MM.1S (cell line): ENCODE data around the gene CRYBA2.
A peak's percentile ranks its signal among the peaks of the same experiment; 100 is the strongest.

Experiments
- DNase-seq: peaks from one replicate; pipeline ENCODE4 v3.0.0-alpha.2; 2015
- H2AFZ ChIP-seq: fragments of 300-600 bp; sonication (generic); 2 replicates; pipeline ENCODE4 v1.6.0; 2016; ENCODE audit warnings: antibody characterized with exemption, low read length
- H3F3A ChIP-seq: fragments of 300-600 bp; sonication (generic); 2 replicates; pipeline ENCODE4 v1.6.1; 2016; ENCODE audit warnings: mild to moderate bottlenecking, antibody characterized with exemption, low read length, moderate library complexity, mixed read lengths; ENCODE audit not compliant: insufficient read depth
- H3K27ac ChIP-seq: fragments of 300-600 bp; sonication (generic); 2 replicates; pipeline ENCODE4 v1.5.1; 2016; ENCODE audit warnings: mild to moderate bottlenecking, low read length
- H3K27me3 ChIP-seq: fragments of 300-600 bp; sonication (generic); replicated peaks from 2 replicates; pipeline ENCODE4 v1.6.0; 2016; ENCODE audit warnings: low read length; ENCODE audit not compliant: insufficient read depth
- H3K36me3 ChIP-seq: fragments of 300-600 bp; sonication (generic); replicated peaks from 2 replicates; pipeline ENCODE4 v1.6.1; 2016; ENCODE audit warnings: mild to moderate bottlenecking, low read length, mixed read lengths; ENCODE audit not compliant: insufficient read depth
- H3K4me1 ChIP-seq: fragments of 300-600 bp; sonication (generic); 2 replicates; pipeline ENCODE4 v1.6.1; 2016; ENCODE audit warnings: low read length, mixed read lengths
- H3K4me2 ChIP-seq: fragments of 300-600 bp; sonication (generic); 2 replicates; pipeline ENCODE4 v1.6.0; 2016; ENCODE audit warnings: low read depth, low read length
- H3K4me3 ChIP-seq: fragments of 300-600 bp; sonication (generic); 2 replicates; pipeline ENCODE4 v1.5.1; 2016; ENCODE audit warnings: low read length, mixed read lengths
- H3K79me2 ChIP-seq: fragments of 300-600 bp; sonication (generic); 2 replicates; pipeline ENCODE4 v1.6.1; 2016; ENCODE audit warnings: mixed run types, low read length, mixed read lengths
- H3K9ac ChIP-seq: fragments of 300-600 bp; sonication (generic); 2 replicates; pipeline ENCODE4 v1.6.1; 2016; ENCODE audit warnings: low read length, mixed read lengths
- H3K9me2 ChIP-seq: fragments of 300-600 bp; sonication (generic); replicated peaks from 2 replicates; pipeline ENCODE4 v1.6.1; 2016; ENCODE audit warnings: mild to moderate bottlenecking, low read length, mixed read lengths; ENCODE audit not compliant: insufficient read depth
- H3K9me3 ChIP-seq: fragments of 300-600 bp; sonication (generic); replicated peaks from 2 replicates; pipeline ENCODE4 v1.6.1; 2016; ENCODE audit warnings: mild to moderate bottlenecking, low read length, mixed read lengths; ENCODE audit not compliant: insufficient read depth
- H4K20me1 ChIP-seq: fragments of 300-600 bp; sonication (generic); 2 replicates; pipeline ENCODE4 v1.6.1; 2016; ENCODE audit warnings: mild to moderate bottlenecking, low read length, moderate library complexity, mixed read lengths; ENCODE audit not compliant: insufficient read depth
- EZH2 ChIP-seq: fragments of 300-600 bp; sonication (generic); optimal IDR thresholded peaks from 2 replicates; pipeline ENCODE3; 2017; ENCODE audit warnings: low read depth, mild to moderate bottlenecking, antibody characterized with exemption, low read length, mixed read lengths
- EZH2phosphoT487 ChIP-seq: fragments of 300-600 bp; sonication (generic); IDR thresholded peaks from 2 replicates; pipeline ENCODE4 v1.6.1; 2018; ENCODE audit warnings: antibody characterized with exemption, low read length
- TF ChIP-seq, protein P1 (sequence below): fragments of 300-600 bp; sonication (generic); IDR thresholded peaks from 2 replicates; pipeline ENCODE4 v1.5.1; 2016; ENCODE audit warnings: antibody characterized with exemption, low read length, mixed read lengths

CRYBA2 gene

DNA sequence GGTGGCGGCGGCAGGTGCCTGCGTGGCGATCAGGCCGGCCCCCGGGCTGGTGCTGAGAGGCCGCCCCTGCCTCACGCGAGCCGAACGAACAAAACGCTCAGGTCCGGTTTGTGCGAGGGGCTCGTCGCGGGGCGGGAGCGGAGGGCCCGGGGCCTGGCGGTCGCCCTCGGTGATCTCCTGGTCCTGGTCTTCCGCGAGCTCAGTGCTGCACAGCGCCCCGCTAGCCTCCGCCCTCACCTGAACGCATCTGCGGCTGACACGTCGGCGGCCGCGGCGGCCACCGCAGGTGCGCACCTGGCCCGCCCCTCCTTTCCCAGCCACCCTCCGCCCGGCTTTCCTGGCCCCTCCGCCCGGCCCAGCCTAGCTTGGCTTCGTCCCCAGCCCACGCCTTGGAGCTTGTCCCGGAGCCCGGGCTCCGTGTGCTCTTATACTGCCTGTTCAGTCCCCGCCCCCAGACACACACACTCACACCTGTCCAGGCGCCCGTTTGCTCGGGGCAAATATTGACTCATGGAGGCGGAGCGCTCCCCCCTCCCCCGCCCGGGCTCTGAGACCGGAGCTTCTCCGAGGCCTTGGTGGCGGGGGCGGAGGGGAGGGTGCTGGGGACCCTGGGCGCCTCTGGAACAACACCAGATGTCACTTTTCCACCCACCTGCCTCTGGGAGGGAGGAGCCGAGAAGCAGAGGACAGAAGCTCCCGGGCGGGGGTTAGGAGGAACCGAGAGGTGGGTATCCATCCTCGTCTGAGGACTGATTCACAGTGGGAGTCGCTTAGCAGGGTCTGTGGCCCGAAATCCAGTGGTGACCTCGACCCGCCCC, 8.6 kb upstream of the CRYBA2 start:
- Histone ChIP-seq H2AFZ (peak overlapping the region; percentile 75), H4K20me1 (no peaks in the 10 kb centered on the region), H3K9me3 (no peaks in the 10 kb centered on the region), H3K4me2 (peak overlapping the region; percentile 100), H3K4me3 (peak overlapping the region; percentile 68), H3F3A (no peaks in the 10 kb centered on the region), H3K4me1 (peaks cover 8% of the 10 kb centered on the region), H3K27ac (no peak overlapping the region), H3K27me3 (peaks cover 94% of the 10 kb centered on the region), H3K9me2 (no peaks in the 10 kb centered on the region), H3K36me3 (no peaks in the 10 kb centered on the region), H3K9ac (no peak overlapping the region; the same call in 1 of the 2 replicates), H3K79me2 (no peaks in the 10 kb centered on the region)
- peak; percentile 52 for DNase-seq
- TF ChIP-seq, protein P1, sequence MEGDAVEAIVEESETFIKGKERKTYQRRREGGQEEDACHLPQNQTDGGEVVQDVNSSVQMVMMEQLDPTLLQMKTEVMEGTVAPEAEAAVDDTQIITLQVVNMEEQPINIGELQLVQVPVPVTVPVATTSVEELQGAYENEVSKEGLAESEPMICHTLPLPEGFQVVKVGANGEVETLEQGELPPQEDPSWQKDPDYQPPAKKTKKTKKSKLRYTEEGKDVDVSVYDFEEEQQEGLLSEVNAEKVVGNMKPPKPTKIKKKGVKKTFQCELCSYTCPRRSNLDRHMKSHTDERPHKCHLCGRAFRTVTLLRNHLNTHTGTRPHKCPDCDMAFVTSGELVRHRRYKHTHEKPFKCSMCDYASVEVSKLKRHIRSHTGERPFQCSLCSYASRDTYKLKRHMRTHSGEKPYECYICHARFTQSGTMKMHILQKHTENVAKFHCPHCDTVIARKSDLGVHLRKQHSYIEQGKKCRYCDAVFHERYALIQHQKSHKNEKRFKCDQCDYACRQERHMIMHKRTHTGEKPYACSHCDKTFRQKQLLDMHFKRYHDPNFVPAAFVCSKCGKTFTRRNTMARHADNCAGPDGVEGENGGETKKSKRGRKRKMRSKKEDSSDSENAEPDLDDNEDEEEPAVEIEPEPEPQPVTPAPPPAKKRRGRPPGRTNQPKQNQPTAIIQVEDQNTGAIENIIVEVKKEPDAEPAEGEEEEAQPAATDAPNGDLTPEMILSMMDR = no peak
- no peak for TF ChIP-seq EZH2phosphoT487
- TF ChIP-seq EZH2 = no peak

DNA sequence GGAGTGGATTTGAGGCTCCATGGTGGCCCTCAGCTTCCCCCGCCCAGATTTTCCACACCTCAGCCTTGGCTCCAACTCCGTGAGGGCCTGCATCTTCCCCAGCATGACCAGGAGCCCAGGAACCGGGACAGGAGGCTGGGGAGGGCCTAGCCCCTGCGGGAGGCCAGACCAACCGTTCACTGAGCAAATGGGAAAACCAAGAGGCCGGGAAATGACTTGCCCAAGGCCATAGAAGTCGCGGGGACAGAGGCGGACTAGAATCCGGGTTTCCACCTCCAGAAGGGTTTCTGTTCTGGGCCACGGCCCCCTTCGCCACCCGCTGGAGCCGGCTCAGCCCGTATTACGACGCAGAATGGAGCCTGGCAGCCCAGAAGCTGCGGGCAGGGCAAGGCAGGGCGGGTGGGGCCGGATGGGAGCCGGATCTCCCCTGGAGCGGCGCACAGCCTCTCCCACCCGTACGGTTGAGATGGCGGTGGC, 7.9 kb upstream of the CRYBA2 start:
- Histone ChIP-seq H2AFZ (peak overlapping the region; percentile 75; the same call in 1 of the 2 replicates), H3K27me3 (peaks cover 95% of the 10 kb centered on the region), H3K9ac (no peak overlapping the region), H3K4me2 (peak overlapping the region; percentile 100), H3K36me3 (no peaks in the 10 kb centered on the region), H3K4me3 (peak overlapping the region; percentile 68; the same call in 1 of the 2 replicates), H4K20me1 (no peaks in the 10 kb centered on the region), H3K79me2 (no peaks in the 10 kb centered on the region), H3K27ac (no peak overlapping the region), H3K9me2 (no peaks in the 10 kb centered on the region), H3F3A (no peaks in the 10 kb centered on the region), H3K4me1 (peaks cover 8% of the 10 kb centered on the region), H3K9me3 (no peaks in the 10 kb centered on the region)
- TF ChIP-seq EZH2phosphoT487 (no peak), EZH2 (no peak)
- TF ChIP-seq, protein P1 = no peak
- DNase-seq = no peak

DNA sequence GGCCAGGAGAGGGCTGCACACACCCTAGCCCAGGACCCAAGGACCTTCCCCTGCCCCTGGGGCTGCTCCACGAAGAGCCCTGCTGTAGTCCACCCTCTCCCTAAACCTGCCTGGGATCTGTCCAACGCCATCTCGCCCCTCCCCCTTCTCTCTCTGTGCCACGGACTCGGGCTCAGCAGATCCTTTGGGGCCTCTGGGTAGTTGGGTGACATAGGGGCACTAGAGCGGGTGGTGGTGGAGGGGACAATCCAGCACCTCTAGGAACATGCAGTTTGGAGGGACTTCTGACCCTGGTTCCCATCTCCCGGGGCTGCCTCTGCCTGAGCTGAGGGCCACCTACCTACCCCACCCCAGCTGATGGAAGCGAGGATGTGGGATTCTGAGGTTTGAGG, 7.3 kb upstream of the CRYBA2 start:
- Histone ChIP-seq H3K27me3 (peaks cover 94% of the 10 kb centered on the region), H3K9me2 (no peaks in the 10 kb centered on the region), H3K9me3 (no peaks in the 10 kb centered on the region), H3K9ac (no peak overlapping the region), H4K20me1 (no peaks in the 10 kb centered on the region), H3K4me3 (no peak overlapping the region), H3K4me1 (peaks cover 8% of the 10 kb centered on the region), H3K36me3 (no peaks in the 10 kb centered on the region), H3K27ac (no peak overlapping the region), H3K4me2 (no peak overlapping the region), H3K79me2 (no peaks in the 10 kb centered on the region), H3F3A (no peaks in the 10 kb centered on the region), H2AFZ (no peak overlapping the region)
- TF ChIP-seq EZH2phosphoT487 (no peak), EZH2 (no peak)
- TF ChIP-seq, protein P1 = no peak
- no peak for DNase-seq
